ENCODE measurements around the gene COL5A3.

Gene COL5A3

DNA sequence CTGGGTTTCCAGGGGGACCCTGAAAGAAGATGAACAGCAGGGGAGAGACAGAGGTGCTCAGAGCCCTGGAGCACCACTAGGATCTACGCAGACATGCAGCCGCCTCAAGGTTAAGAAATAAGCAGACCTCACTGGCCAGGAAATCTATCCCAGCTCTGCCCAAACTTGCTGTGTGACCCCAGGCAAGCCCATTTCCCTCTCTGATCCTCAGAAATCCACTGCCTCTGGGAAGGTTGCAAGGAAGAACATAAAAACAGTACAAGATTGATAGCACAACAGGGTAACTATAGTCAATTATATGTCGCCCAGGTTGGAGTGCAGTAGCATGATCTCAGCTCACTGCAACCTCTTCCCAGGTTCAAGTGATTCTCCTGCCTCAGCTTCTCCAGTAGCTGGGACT, 20.8 kb downstream of the COL5A3 start:
- in situ Hi-C loops (cut with MboI; ENCODE audit: low sequenced_read_pairs, unreplicated experiment), result no loop called here
- TF ChIP-seq, protein P1, sequence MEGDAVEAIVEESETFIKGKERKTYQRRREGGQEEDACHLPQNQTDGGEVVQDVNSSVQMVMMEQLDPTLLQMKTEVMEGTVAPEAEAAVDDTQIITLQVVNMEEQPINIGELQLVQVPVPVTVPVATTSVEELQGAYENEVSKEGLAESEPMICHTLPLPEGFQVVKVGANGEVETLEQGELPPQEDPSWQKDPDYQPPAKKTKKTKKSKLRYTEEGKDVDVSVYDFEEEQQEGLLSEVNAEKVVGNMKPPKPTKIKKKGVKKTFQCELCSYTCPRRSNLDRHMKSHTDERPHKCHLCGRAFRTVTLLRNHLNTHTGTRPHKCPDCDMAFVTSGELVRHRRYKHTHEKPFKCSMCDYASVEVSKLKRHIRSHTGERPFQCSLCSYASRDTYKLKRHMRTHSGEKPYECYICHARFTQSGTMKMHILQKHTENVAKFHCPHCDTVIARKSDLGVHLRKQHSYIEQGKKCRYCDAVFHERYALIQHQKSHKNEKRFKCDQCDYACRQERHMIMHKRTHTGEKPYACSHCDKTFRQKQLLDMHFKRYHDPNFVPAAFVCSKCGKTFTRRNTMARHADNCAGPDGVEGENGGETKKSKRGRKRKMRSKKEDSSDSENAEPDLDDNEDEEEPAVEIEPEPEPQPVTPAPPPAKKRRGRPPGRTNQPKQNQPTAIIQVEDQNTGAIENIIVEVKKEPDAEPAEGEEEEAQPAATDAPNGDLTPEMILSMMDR (IDR thresholded peaks at IDR 0.05; ENCODE audit: borderline replicate concordance, control extremely low read depth, extremely low read depth, insufficient read depth, missing control alignments), result no peak

DNA sequence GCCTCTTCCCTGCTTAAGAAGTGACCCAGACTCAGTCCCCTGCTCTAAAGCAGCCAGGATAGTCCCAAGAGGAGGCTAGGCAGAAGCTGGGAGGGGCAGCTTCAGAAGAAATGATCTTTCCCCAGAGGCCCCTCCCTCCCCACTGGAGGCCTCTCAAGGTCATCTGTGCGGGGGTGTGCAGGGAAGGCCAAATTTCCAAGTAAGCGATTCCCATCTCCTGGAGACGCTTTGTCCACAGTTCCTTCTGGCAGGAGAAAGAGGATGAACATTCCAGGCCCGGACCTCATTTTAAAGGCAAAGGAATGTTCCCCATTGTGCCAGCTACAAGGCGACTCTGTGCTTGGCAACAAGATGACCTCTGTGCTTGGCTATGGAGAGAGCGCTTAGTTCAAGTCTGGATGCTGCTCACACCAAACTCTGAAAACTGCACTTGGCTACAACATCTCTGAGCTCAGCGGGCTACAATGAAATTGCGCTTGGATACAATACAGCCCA, 23.5 kb downstream of the COL5A3 start:
- in situ Hi-C loops (cut with MboI; ENCODE audit: low sequenced_read_pairs, unreplicated experiment), result no loop called here
- DNase-seq (ENCODE audit: low spot score), result no peak

More for the DNA sequence above, 20.8 kb downstream of the COL5A3 start:
- DNase-seq (ENCODE audit: low spot score), result no peak

DNA sequence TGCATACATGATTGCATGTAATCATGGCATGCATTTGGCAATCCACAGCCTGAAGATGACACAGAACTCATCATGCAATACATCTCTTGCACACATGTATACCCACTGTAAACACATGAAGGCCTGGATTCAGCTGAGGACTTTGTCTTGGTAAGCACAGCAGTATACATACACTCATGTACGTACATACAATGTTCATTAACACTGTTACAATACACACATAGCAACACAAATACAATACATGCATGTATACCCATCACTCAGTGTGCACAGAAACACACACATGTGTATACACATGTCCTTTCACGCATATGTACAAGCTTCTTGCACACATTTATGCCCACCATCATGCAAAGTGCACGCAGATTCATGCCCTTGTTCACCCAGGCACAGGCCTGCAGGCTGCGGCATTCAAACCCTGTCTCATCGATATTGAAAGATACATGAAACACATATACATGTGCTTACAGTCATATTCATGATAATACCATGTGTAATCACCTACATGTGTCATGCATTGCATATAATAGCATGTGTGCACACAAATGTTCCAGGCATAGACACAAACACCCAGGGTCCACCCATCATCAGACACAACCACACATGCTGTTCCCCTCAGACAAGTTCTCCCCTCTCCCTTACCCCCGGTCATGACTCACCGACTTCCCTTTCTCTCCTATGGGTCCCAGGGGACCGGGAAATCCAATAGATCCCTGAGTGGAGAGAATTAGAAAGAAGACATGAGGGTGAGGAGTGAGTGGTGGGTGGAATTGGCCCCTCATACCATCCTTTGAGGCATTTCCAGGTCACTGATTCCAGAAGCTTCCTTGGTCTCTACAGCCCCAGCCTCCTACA, 28.7 kb downstream of the COL5A3 start:
- in situ Hi-C loops (cut with MboI; ENCODE audit: low sequenced_read_pairs, unreplicated experiment), result no loop called here
- DNase-seq (ENCODE audit: low spot score), result no peak
- TF ChIP-seq, protein P1 (IDR thresholded peaks at IDR 0.05; ENCODE audit: borderline replicate concordance, control extremely low read depth, extremely low read depth, insufficient read depth, missing control alignments), result no peak

More for the DNA sequence above, 23.5 kb downstream of the COL5A3 start:
- TF ChIP-seq, protein P1 (IDR thresholded peaks at IDR 0.05; ENCODE audit: borderline replicate concordance, control extremely low read depth, extremely low read depth, insufficient read depth, missing control alignments), result no peak

DNA sequence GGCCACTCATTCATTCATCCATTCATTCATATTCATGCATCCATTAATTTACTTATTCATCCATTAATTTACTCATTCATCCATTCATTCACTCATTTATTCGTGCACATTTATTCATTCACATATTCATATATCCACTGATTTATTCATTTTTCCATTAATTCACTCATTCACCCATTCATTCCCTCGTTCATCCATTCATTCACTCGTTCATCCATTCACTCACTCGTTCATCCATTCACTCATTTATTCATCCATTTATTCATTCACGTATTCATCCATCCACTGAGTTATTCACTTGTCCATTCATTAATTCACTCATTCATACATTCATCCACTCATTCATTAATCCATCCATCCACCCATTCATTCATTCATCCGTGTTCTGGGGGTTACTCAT, 38.2 kb downstream of the COL5A3 start:
- in situ Hi-C loops (cut with MboI; ENCODE audit: low sequenced_read_pairs, unreplicated experiment), result no loop called here
- DNase-seq (ENCODE audit: low spot score), result no peak
- TF ChIP-seq, protein P1 (IDR thresholded peaks at IDR 0.05; ENCODE audit: borderline replicate concordance, control extremely low read depth, extremely low read depth, insufficient read depth, missing control alignments), result no peak

DNA sequence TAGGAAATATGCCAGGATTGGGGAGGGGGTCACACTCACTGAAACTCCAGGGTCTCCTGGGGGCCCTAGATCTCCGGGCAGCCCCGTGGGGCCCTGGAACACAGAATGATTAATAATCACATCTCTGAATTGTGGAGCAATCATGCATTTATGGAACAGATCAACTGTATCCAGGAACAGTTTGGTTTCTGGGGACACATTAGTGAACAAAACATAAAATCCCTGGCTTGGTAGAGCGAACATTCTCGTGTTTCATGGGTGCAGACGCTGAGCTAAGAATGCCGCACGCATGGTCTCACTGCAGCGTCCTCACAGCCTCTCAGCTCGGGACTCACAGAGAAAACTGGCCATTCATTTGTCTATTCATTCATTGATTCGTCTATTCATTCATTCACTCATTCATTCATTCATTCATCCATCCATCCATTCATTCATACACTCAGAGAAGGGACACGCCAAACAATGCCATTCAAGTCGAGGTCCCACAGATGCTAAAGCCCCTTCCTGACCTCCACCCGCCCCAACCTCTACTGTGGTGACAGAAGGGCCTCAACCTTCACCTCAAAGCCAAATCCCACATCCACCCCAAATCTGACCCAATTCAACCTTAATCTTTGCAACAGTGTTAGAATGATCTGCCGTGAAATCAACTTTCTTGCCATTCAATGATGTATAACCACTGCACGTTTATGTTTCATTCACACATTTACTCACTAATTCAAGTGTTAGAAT, 39.0 kb downstream of the COL5A3 start:
- DNase-seq (ENCODE audit: low spot score), result no peak
- TF ChIP-seq, protein P1 (IDR thresholded peaks at IDR 0.05; ENCODE audit: borderline replicate concordance, control extremely low read depth, extremely low read depth, insufficient read depth, missing control alignments), result no peak
- in situ Hi-C loops (cut with MboI; ENCODE audit: low sequenced_read_pairs, unreplicated experiment), result no loop called here

DNA sequence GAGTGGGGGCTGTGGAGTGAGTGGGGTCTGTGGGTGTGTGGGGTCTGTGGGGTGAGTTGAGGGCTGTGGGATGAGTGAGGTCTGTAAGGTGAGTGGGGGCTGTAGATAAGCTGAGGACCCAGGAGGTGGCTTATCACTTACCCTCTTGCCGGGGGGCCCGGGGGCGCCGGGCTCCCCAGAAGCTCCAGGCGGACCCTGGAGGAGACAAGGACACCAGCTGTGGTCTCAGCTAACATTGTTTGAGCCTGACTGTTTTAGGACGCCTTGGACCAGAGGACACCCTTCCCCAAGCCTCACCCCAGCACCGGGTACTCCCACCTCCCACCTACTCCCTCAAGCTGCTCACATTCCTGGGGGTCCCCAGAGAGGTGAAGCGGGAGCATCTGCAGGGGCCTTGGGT, 39.8 kb downstream of the COL5A3 start:
- TF ChIP-seq, protein P1 (IDR thresholded peaks at IDR 0.05; ENCODE audit: borderline replicate concordance, control extremely low read depth, extremely low read depth, insufficient read depth, missing control alignments), result no peak
- in situ Hi-C loops (cut with MboI; ENCODE audit: low sequenced_read_pairs, unreplicated experiment), result no loop called here
- DNase-seq (ENCODE audit: low spot score), result no peak
